IPS-18a (cell line): Measurements from ENCODE around the gene TAPT1.

Experiments
- H3K27ac ChIP-seq: one replicate; pipeline ENCODE4 v1.5.1; 2013; ENCODE audit warnings: low read length
- H3K27me3 ChIP-seq: one replicate; pipeline ENCODE4 v1.6.1; 2013; ENCODE audit warnings: mild to moderate bottlenecking, low read length; ENCODE audit not compliant: control insufficient read depth, insufficient read depth
- H3K36me3 ChIP-seq: one replicate; pipeline ENCODE4 v1.6.1; 2013; ENCODE audit warnings: low read depth, low read length; ENCODE audit not compliant: control insufficient read depth
- H3K4me1 ChIP-seq: one replicate; pipeline ENCODE4 v1.6.1; 2013; ENCODE audit warnings: low read depth, low read length; ENCODE audit not compliant: control insufficient read depth
- H3K4me3 ChIP-seq: one replicate; pipeline ENCODE4 v1.5.1; 2013; ENCODE audit warnings: low read length
- H3K9ac ChIP-seq: one replicate; pipeline ENCODE4 v1.6.1; 2013; ENCODE audit warnings: mild to moderate bottlenecking, low read length, moderate library complexity
- H3K9me3 ChIP-seq: one replicate; pipeline ENCODE4 v1.6.1; 2013; ENCODE audit warnings: low read depth, low read length; ENCODE audit not compliant: control insufficient read depth

TAPT1 gene

DNA sequence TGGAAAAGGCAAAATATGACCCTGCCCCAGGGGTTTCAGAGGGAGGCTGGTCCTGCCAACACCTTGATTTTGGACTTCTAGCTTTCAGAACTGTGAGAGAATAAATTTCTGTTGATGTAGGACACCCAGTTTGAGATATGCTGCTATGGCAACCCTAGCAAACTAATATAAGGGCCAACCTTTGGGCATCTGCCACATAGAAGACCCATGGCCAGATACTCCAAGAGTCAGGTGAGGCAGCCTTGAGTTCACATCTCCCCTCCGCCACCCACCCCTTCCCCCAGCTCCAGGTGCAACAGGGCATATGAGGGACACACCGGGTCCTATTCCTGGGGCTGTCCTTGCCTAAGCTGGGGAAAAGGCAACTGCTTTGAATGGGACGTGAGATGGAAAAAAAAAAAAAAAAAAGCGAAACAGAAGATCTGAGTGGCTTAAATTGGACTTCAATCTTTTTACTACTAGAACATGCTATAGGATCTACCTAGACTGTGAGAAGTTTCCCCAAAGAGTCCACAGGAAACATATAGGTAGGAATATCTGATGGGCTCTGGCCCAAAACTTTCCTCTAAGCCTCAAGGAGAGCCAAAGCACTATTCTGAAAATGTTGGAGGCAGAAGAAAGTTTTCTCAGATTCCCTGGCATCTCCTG, 85.9 kb downstream of the TAPT1 start:
- Histone ChIP-seq H3K27ac (no peak overlapping the region), H3K9me3 (no peaks in the 10 kb centered on the region), H3K4me3 (no peak overlapping the region), H3K4me1 (no peaks in the 10 kb centered on the region), H3K27me3 (no peaks in the 10 kb centered on the region), H3K36me3 (no peaks in the 10 kb centered on the region), H3K9ac (no peak overlapping the region)

DNA sequence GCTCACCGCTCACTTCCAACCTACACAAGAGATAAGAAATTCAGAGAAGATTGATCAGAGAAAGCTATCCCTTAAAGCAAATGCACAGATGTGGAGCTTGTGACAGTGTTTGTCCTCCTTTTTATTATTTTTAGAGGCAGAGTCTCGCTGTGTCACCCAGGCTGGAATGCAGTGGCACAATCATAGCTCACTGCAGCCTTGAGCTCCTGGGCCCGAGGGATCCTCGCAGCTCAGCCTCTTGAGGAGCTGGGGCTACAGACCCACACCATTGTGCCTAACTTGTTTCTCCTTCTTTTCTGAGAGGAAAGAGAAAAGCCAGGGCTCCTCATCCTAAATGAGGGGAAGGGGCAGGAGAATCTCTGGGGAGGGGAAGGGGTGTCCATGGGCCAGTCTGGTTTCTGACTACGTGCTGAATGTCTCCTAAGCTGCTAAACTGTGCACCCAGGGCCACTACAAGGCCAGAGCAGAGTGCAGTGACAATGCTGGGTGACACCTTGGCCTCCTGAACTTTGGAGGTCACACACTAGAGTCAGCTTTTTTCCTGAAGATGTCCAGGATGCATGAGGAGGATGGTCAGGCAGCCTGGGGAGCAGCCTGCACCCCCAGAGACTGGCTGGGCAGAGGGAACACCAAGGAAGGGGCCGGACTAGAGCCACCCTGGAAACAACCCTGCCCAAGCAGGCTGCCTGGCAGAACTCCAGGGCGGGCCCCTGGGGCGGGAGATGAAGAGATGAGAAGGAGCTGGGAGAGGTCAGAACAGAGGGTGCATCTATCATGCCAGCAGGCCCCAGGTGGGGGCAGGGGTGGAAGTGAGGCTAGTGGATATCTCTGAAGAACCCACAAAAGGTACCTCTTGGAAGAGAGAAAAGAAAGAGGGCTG, 87.0 kb downstream of the TAPT1 start:
- no peak overlapping the region for H3K27ac ChIP-seq
- no peaks in the 10 kb centered on the region for H3K36me3 ChIP-seq
- no peak overlapping the region for H3K9ac ChIP-seq
- no peaks in the 10 kb centered on the region for H3K27me3 ChIP-seq
- H3K4me3 ChIP-seq = no peak overlapping the region
- no peaks in the 10 kb centered on the region for H3K9me3 ChIP-seq
- H3K4me1 ChIP-seq = no peaks in the 10 kb centered on the region

DNA sequence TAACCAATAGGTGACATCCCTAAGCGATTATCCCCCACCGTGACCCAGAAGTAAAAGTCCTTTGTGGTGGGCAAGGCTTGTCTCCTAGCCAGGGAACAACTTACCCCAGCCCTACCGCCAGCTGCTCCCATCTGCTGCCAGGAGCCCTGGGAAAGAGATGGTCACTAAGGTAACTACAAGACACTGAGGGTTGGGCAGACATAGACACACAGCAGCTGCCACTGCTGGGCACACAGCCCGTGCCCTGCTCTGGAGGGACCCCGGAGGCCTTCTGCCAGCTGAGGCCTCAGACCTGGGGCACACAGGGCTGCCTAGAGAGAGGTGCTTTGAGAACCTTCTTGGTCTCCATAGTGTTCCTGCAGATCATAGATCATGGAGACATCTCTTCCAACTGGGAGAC, 89.4 kb downstream of the TAPT1 start:
- Histone ChIP-seq H3K27me3 (no peaks in the 10 kb centered on the region), H3K9ac (no peak overlapping the region), H3K4me1 (no peaks in the 10 kb centered on the region), H3K36me3 (no peaks in the 10 kb centered on the region), H3K27ac (no peak overlapping the region), H3K4me3 (no peak overlapping the region), H3K9me3 (no peaks in the 10 kb centered on the region)

DNA sequence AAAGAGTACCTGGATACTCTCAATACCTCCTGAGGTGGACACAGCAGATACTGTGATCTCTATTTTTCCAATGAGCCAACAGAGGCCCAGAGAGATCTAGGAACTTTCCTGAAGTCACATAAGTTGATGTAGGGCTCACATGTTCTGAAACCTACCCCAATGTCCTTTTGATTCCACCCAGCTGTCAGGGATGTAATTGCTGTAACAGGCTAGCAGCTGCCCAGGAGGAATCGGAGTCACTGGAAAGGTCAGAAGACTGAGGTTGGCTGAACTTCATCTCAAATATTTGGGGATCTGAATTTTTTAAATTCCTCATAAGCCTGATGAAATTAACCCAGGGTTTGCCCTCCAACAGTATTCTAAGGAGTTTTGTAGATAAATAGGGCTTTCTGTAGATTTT, 90.0 kb downstream of the TAPT1 start:
- Histone ChIP-seq H3K4me3 (no peak overlapping the region), H3K27me3 (no peaks in the 10 kb centered on the region), H3K27ac (no peak overlapping the region), H3K36me3 (no peaks in the 10 kb centered on the region), H3K9me3 (no peaks in the 10 kb centered on the region), H3K4me1 (no peaks in the 10 kb centered on the region), H3K9ac (no peak overlapping the region)

DNA sequence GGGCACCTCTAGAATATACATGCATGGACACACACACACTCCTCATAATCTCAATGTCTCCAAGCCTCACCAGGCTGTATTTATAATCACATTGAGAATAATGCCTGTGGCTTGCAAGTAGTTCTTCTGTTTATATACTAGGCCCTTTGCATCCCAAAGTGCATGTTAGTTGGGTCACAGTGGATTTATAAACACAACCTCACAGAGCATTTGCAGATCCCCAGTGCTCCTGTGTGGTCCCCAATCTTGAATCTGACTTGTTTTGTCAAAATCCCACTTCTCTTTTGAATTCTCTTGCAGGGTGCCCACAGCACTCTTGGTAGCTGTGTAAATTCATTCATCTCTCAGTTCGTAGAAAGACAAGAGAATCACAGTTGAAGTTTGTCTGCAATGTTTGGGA, 92.9 kb downstream of the TAPT1 start:
- H3K27me3 ChIP-seq = no peaks in the 10 kb centered on the region
- no peaks in the 10 kb centered on the region for H3K4me1 ChIP-seq
- no peak overlapping the region for H3K9ac ChIP-seq
- H3K27ac ChIP-seq = no peak overlapping the region
- H3K9me3 ChIP-seq = no peaks in the 10 kb centered on the region
- H3K36me3 ChIP-seq = no peaks in the 10 kb centered on the region
- no peak overlapping the region for H3K4me3 ChIP-seq

DNA sequence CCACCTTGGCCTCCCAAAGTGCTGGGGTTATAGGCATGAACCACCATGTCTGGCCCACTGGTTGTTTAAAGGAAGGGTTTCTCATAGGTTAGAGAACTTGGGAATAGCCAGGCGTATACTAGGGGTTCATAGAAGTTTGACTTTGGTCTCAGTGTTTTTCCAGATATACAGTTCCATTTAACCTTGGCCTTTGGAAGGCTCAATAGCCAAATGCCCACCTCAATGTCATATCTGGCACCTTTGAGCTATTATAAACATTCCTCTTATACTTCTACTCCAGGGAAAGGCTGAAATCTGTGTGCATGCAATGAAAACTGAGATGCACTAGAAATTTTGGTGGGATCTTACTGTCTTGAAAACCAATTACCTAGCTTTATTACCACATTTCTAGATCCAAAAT, 95.0 kb downstream of the TAPT1 start:
- Histone ChIP-seq H3K9ac (no peak overlapping the region), H3K4me1 (no peaks in the 10 kb centered on the region), H3K9me3 (no peaks in the 10 kb centered on the region), H3K36me3 (no peaks in the 10 kb centered on the region), H3K4me3 (no peak overlapping the region), H3K27me3 (no peaks in the 10 kb centered on the region), H3K27ac (no peak overlapping the region)

DNA sequence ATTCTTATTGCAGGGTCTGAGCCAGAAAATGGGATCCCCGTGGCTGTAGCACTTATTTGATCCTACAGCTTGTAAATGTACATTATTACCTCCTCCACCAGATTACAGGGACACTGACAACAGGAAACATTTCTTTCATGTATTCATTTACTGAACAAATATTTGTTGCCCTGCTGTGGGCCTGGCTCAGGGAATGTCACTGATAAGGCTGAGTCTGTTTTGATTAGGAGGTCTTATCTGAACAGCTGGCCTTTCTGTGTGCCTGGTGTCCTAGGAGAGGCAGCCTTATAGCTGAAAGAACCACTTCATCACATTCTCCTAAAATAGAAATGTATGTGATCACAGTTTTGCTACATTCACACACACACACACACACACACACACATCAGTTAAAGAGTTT, 96.9 kb downstream of the TAPT1 start:
- H3K9ac ChIP-seq = no peak overlapping the region
- H3K9me3 ChIP-seq = no peaks in the 10 kb centered on the region
- H3K36me3 ChIP-seq = no peaks in the 10 kb centered on the region
- H3K4me3 ChIP-seq = no peak overlapping the region
- no peaks in the 10 kb centered on the region for H3K27me3 ChIP-seq
- H3K4me1 ChIP-seq = no peaks in the 10 kb centered on the region
- H3K27ac ChIP-seq = no peak overlapping the region

DNA sequence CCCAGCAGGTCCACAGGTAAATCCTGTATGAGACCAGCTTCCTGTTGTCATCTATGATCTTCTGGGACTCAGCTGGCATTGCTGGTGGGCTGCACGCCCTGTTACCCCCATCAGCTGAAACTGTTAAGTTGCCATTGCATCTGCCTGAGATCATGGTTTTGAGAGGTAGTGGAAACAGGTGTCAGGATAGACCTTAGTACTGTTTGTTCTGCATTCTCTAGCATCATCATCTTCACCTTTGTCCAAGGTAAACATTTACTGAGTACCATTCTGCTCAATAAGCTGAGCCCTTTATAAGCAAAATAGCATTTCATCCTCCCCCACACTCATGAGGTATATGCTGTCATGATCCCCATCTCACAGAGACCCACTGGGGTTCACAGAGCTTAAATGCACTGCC, 99.6 kb downstream of the TAPT1 start:
- Histone ChIP-seq H3K4me1 (no peaks in the 10 kb centered on the region), H3K9me3 (no peaks in the 10 kb centered on the region), H3K27me3 (no peaks in the 10 kb centered on the region), H3K4me3 (no peak overlapping the region), H3K9ac (no peak overlapping the region), H3K36me3 (no peaks in the 10 kb centered on the region), H3K27ac (no peak overlapping the region)

DNA sequence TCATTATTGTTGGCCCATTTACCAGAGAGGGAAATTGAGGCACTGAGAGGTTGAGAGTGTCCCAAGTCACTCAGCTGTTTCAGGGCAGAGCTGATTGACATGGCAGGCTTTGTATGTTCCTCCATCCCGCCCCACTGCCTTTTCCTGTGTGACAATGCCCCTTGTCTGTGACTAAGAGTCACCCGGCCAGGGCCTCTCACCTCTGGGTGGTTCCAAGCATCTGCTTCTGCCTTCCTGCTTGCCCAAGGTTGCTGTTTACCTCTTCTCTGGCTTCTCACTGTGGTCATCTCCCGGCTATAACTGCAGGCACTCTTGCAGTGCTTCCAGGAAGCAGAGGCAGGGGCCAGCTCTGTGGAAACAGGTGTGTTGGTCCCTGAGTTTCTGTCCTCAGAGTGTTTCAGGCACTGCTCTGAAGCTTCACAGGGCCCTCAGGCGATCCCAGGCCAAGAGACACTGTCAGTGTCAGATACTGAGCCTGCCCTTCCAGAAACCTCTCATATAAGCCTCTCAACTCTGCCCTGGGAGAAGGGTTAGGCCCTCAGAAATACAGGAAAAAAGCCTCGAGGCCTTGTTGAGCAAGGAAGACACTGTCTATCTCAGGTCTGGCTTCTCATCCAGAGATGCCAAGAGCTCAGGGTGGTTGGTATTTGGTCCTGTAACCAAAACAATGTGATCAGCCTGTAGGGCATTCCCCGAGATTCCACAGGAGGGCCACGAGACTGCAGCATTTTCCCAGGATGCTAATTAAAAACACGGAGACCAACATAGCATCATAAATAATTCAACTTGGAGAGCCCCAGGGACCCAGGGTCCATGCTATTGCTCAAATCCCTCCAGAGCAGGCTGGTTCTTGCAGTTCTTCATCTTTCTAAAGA, 100.5 kb downstream of the TAPT1 start:
- Histone ChIP-seq H3K27me3 (no peaks in the 10 kb centered on the region), H3K36me3 (no peaks in the 10 kb centered on the region), H3K4me1 (no peaks in the 10 kb centered on the region), H3K9me3 (no peaks in the 10 kb centered on the region), H3K27ac (no peak overlapping the region), H3K4me3 (no peak overlapping the region), H3K9ac (no peak overlapping the region)

DNA sequence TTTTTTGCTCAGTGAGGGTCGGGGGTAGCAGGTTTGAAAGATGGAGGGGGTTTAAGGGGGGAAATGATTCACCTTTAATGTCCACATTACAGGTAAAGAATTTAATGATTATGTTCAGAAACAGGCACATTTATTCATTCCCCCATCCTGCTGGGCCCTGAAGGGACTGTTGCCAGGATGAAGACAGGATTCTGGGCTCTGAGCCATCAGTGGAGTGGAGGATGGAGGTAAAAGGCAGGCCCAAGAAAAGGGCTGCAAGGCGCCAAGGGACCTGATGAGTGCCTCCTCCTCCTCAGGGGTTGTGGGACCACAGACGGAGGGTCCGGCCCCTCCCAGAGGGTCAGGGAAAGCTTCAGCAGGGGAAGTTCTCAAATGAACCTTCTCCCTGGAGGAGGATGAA, 102.0 kb downstream of the TAPT1 start:
- no peak overlapping the region for H3K9ac ChIP-seq
- no peak overlapping the region for H3K27ac ChIP-seq
- H3K27me3 ChIP-seq = no peaks in the 10 kb centered on the region
- no peaks in the 10 kb centered on the region for H3K36me3 ChIP-seq
- H3K9me3 ChIP-seq = no peaks in the 10 kb centered on the region
- no peak overlapping the region for H3K4me3 ChIP-seq
- H3K4me1 ChIP-seq = no peaks in the 10 kb centered on the region

DNA sequence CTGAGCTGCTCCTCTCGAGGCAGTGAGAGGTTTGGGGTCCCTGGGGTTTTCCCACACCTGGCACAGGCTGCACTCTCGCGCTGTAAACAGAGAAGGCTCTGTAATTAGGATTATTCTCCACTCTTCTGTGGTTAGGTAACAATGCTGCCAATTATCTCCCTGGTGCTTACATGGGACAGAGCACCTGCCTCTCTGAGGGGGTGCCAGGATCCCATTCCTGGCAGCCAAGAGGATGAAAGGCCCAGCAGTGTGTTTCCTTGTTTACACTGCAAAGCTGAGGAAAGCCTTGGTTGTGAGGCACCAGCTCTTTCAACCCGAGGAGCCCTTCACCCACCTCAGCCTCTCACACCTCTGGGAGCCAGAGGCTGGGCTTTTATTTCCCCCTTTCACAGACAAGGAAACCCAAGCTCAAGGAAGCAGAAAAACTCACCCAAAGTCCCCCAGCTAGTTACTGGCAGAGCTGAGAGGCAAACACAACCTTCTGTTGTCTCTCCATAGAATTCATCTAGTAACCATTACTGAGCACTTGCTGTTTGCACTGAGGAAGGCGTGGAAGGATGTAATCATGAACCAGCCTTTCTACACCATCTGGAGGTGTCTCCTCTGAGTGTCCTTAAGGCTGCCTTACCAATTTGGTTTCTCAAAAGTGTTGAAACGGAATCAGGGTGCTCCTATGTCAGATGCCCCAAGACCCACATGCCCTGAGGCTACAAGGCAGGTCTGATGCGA, 102.8 kb downstream of the TAPT1 start:
- no peaks in the 10 kb centered on the region for H3K4me1 ChIP-seq
- H3K27me3 ChIP-seq = no peaks in the 10 kb centered on the region
- H3K36me3 ChIP-seq = no peaks in the 10 kb centered on the region
- no peak overlapping the region for H3K4me3 ChIP-seq
- no peaks in the 10 kb centered on the region for H3K9me3 ChIP-seq
- no peak overlapping the region for H3K27ac ChIP-seq
- no peak overlapping the region for H3K9ac ChIP-seq
